Body of pancreas (tissue), 4 donors: ENCODE results near the gene MEDAG. TPM values are rescaled to one million over a fixed set of nuclear protein-coding genes. Genes with fewer than 3 reads are reported as not detected.

Experiments used
- ATAC-seq: fragments of 150-250 bp; one replicate; pipeline ENCODE4 v1.9.1; 2016
- DNase-seq, 4 donors: peaks; one replicate each; pipeline ENCODE4 v3.0.0-alpha.2; 2019
- H3K27ac ChIP-seq, 4 donors: fragments of 200-600 bp; sonication (generic); 1 replicate in 3 of 4; 2 replicates in 1 of 4; pipeline versions ENCODE4 v1.5.1 to v1.6.1; 2016 to 2019; ENCODE audit warnings: mild to moderate bottlenecking in 1 of 4, mixed read lengths in 1 of 4, moderate library complexity in 1 of 4
- H3K27me3 ChIP-seq, 2 donors: fragments of 200-600 bp; sonication (generic); one replicate each; pipeline ENCODE4 v1.6.0; 2016; ENCODE audit warnings: mild to moderate bottlenecking in 1 of 2
- H3K36me3 ChIP-seq, 2 donors: fragments of 200-600 bp; sonication (generic); replicated peaks in 1 of 2; 2 replicates each; pipeline ENCODE4 v1.5.1; 2016; ENCODE audit warnings: low read depth in 2 of 2; ENCODE audit not compliant: insufficient read depth in 1 of 2
- H3K4me1 ChIP-seq: fragments of 200-600 bp; sonication (generic); one replicate; pipeline ENCODE4 v1.6.0; 2016
- H3K4me3 ChIP-seq, 2 donors: fragments of 200-600 bp; sonication (generic); 1 replicate in 1 of 2; 2 replicates in 1 of 2; pipeline ENCODE4 v1.5.1; 2016 to 2019
- H3K9me3 ChIP-seq, 3 donors: fragments of 200-600 bp; sonication (generic); 1 replicate in 2 of 3; 2 replicates in 1 of 3; pipeline ENCODE4 v1.5.1; 2016
- POLR2A ChIP-seq, 3 donors: fragments of 450-650 bp; IDR thresholded peaks; one replicate each; pipeline ENCODE4 v1.6.1; 2016; ENCODE audit warnings: antibody characterized with exemption in 3 of 3, mild to moderate bottlenecking in 2 of 3
- WGBS, 2 donors: methylation state at CpG; one replicate each; pipeline ENCODE4 v1.1.5; 2017; 5-methylcytosine and 5-hydroxymethylcytosine counted together
- intact Hi-C: fragments of 100-400 bp; cut with DNase I; formaldehyde crosslinking; loops from one replicate; pipeline ENCODE4 v1.15.1; 2023
- total RNA-seq, 2 donors: library from RNA; depleted of rRNA; stranded (reverse); fragments of >200 nt; gene quantifications; one replicate each; pipeline ENCODE4 v1.1.0, GENCODE V29; 2016
- TF ChIP-seq, protein P1 (sequence below), 7 experiments: fragments of 450-650 bp in 4 of 7; fragments of 200-600 bp in 3 of 7; sonication (generic) in 3 of 7; IDR thresholded peaks; one replicate each; pipeline ENCODE4 v1.5.1; 2016 to 2019; ENCODE audit warnings: antibody characterized with exemption in 7 of 7

Gene MEDAG
- total RNA-seq, 2 donors from 2014 or later: 7.8 to 36.6 TPM

- Histone ChIP-seq H3K27me3 (no peaks in the 10 kb centered on the region), H3K4me1 (no peaks in the 10 kb centered on the region), H3K9me3 (no peaks in the 10 kb centered on the region), H3K27ac (no peak overlapping the region), H3K4me3 (no peak overlapping the region), H3K36me3 (no peaks in the 10 kb centered on the region)
- TF ChIP-seq POLR2A (IDR thresholded peaks at IDR 0.05): no peak
- TF ChIP-seq, protein P1, sequence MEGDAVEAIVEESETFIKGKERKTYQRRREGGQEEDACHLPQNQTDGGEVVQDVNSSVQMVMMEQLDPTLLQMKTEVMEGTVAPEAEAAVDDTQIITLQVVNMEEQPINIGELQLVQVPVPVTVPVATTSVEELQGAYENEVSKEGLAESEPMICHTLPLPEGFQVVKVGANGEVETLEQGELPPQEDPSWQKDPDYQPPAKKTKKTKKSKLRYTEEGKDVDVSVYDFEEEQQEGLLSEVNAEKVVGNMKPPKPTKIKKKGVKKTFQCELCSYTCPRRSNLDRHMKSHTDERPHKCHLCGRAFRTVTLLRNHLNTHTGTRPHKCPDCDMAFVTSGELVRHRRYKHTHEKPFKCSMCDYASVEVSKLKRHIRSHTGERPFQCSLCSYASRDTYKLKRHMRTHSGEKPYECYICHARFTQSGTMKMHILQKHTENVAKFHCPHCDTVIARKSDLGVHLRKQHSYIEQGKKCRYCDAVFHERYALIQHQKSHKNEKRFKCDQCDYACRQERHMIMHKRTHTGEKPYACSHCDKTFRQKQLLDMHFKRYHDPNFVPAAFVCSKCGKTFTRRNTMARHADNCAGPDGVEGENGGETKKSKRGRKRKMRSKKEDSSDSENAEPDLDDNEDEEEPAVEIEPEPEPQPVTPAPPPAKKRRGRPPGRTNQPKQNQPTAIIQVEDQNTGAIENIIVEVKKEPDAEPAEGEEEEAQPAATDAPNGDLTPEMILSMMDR (IDR thresholded peaks at IDR 0.05): no peak
- ATAC-seq (peak; percentile 66), DNase-seq (peak; percentile 18 to 50 (median 32))
- intact Hi-C loops: no loop called here
- WGBS, 2 donors: 7 to 10% methylated on average over 5 of the region's 5 CpGs
Measured at GRCh38 chr13:30963791-30964190, 57.7 kb downstream of the MEDAG start.

DNA sequence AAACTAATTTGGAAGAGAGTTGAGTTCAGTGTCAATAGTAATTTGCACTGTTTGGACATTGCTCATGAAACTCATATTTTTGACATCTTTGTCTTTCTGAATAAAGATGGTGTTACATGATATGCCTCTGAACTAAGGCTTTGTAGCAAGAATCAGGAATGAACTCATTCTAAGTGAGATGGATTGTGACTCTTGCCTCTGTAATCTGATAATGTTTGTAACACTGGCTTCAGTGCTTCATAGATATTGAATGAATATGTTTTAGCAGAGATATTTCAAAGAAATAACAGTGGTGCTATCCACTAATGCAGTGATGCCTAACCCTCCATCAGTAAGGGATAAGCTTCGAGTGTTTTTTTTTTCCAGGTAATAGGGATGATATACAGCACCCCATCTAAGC is 59.3 kb downstream of the MEDAG start:
- no peaks in the 10 kb centered on the region for H3K27me3 ChIP-seq
- H3K9me3 ChIP-seq: no peaks in the 10 kb centered on the region
- H3K4me1 ChIP-seq: no peaks in the 10 kb centered on the region
- H3K4me3 ChIP-seq: no peak overlapping the region
- WGBS, 2 donors: 69 to 71% methylated on average over 1 of the region's 1 CpG
- intact Hi-C loops: no loop called here
- no peaks in the 10 kb centered on the region for H3K36me3 ChIP-seq
- no peak overlapping the region for H3K27ac ChIP-seq
- ATAC-seq: no peak
- TF ChIP-seq, protein P1 (IDR thresholded peaks at IDR 0.05): no peak
- TF ChIP-seq POLR2A (IDR thresholded peaks at IDR 0.05): no peak
- no peak for DNase-seq

DNA sequence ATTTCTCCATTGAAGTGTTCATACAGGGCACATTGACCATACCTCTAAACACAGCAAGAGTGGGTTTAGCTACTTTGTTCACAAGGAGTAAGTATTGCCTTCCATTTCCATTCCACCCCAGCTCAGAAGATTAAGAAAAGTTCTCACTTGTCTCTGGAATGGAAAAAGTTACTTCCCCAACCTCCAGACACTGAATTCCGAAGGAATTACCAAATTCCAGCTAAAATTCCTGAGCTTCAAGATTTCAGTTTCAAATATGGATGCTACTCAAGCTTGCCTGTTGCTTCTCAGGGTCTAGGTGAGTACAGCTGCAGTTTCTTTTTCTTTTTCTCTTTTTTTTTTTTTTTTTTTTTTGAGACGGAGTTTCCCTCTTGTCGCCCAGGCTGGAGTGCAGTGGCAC is 60.0 kb downstream of the MEDAG start:
- Histone ChIP-seq H3K27ac (no peak overlapping the region), H3K4me1 (no peaks in the 10 kb centered on the region), H3K36me3 (no peaks in the 10 kb centered on the region), H3K27me3 (no peaks in the 10 kb centered on the region), H3K9me3 (no peaks in the 10 kb centered on the region), H3K4me3 (no peak overlapping the region)
- TF ChIP-seq, protein P1 (IDR thresholded peaks at IDR 0.05): no peak
- TF ChIP-seq POLR2A (IDR thresholded peaks at IDR 0.05): no peak
- intact Hi-C loops: no loop called here
- ATAC-seq (no peak), DNase-seq (no peak)
- 69 to 73% methylated on average over 3 of the region's 3 CpGs for whole genome bisulfite sequencing, 2 donors

DNA sequence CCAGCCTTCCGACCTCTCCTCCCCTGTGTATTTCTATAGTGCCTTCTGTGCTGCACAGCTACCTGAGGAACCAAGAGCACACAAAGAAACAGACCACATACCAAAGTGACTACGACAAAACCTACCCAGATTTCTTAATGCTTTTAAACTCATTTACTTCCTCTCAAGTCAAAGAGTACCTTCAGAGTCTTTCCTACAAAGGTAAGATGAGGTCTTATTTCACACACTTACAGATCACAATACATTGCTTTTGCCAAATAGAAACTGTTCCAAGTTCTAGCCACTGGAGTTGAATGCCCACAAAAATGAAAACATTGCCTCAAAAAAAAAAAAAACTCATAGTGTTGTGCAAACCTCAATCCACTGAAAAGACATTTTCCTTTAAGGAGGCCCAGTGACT is 62.8 kb downstream of the MEDAG start:
- intact Hi-C loops: no loop called here

GRCh38 chr13:30971575-30971974 is 65.5 kb downstream of the MEDAG start:
- ATAC-seq: no peak
- no peaks in the 10 kb centered on the region for H3K36me3 ChIP-seq
- H3K9me3 ChIP-seq: no peaks in the 10 kb centered on the region
- no peaks in the 10 kb centered on the region for H3K27me3 ChIP-seq
- H3K27ac ChIP-seq: no peak overlapping the region
- H3K4me1 ChIP-seq: no peaks in the 10 kb centered on the region
- H3K4me3 ChIP-seq: no peak overlapping the region
- TF ChIP-seq POLR2A (IDR thresholded peaks at IDR 0.05): no peak
- TF ChIP-seq, protein P1 (IDR thresholded peaks at IDR 0.05): no peak
- no peak for DNase-seq
- intact Hi-C loops: no loop called here
- whole genome bisulfite sequencing, 2 donors: 65 to 66% methylated on average over 2 of the region's 2 CpGs

More for the DNA sequence above, 62.8 kb downstream of the MEDAG start:
- no peak overlapping the region for H3K4me3 ChIP-seq
- ATAC-seq (no peak), DNase-seq (no peak)
- H3K27ac ChIP-seq: no peak overlapping the region
- no peak for TF ChIP-seq POLR2A (IDR thresholded peaks at IDR 0.05)
- TF ChIP-seq, protein P1 (IDR thresholded peaks at IDR 0.05): no peak
- WGBS, 2 donors: 46 to 58% methylated on average over 2 of the region's 2 CpGs
- no peaks in the 10 kb centered on the region for H3K36me3 ChIP-seq
- no peaks in the 10 kb centered on the region for H3K4me1 ChIP-seq
- H3K27me3 ChIP-seq: no peaks in the 10 kb centered on the region
- no peaks in the 10 kb centered on the region for H3K9me3 ChIP-seq
